HUES64 (cell line): ENCODE results near the gene SPACA4.

Experiments used
- H3K27ac ChIP-seq: 2 replicates; pipeline ENCODE4 v1.7.0; 2013; ENCODE audit warnings: low read depth, low read length, inconsistent platforms
- H3K27me3 ChIP-seq: 2 replicates; pipeline ENCODE4 v1.6.1; 2013; ENCODE audit warnings: mild to moderate bottlenecking, low read length; ENCODE audit not compliant: insufficient read depth
- H3K36me3 ChIP-seq: 2 replicates; pipeline ENCODE4 v1.6.1; 2013; ENCODE audit warnings: mild to moderate bottlenecking, low read length; ENCODE audit not compliant: insufficient read depth
- H3K4me1 ChIP-seq: 2 replicates; pipeline ENCODE4 v1.6.1; 2013; ENCODE audit warnings: mild to moderate bottlenecking, low read length, moderate library complexity; ENCODE audit not compliant: insufficient read depth
- H3K4me3 ChIP-seq: 2 replicates; pipeline ENCODE4 v1.5.1; 2013; ENCODE audit warnings: mild to moderate bottlenecking, low read length, moderate library complexity
- H3K9ac ChIP-seq: 2 replicates; pipeline ENCODE4 v1.6.1; 2013; ENCODE audit warnings: mild to moderate bottlenecking, low read depth, low read length
- H3K9me3 ChIP-seq: 2 replicates; pipeline ENCODE4 v1.6.1; 2013; ENCODE audit warnings: low read depth, low read length; ENCODE audit not compliant: insufficient read depth
- WGBS: fragments of 150-250, 120-280 bp; methylation state at CpG from one replicate; pipeline ENCODE4 v1.1.7; 2013; ENCODE audit warnings: missing lambda C conversion rate; 5-methylcytosine and 5-hydroxymethylcytosine counted together

The SPACA4 gene

GRCh38 chr19:48644839-48645619 is 38.5 kb downstream of the SPACA4 start:
- WGBS = 1% methylated on average over 23 of the region's 25 CpGs
- Histone ChIP-seq H3K9me3 (no peaks in the 10 kb centered on the region), H3K27ac (peak overlapping the region; percentile 96), H3K4me3 (peak overlapping the region; percentile 67), H3K4me1 (peaks cover 7% of the 10 kb centered on the region; the same call in 1 of the 2 replicates), H3K27me3 (no peaks in the 10 kb centered on the region), H3K9ac (peak overlapping the region; percentile 17; the same call in 1 of the 2 replicates), H3K36me3 (no peaks in the 10 kb centered on the region)

- H3K27ac ChIP-seq = peak overlapping the region; percentile 96
- H3K4me3 ChIP-seq = peak overlapping the region; percentile 67
- H3K4me1 ChIP-seq = peaks cover 6% of the 10 kb centered on the region; the same call in 1 of the 2 replicates
- H3K27me3 ChIP-seq = no peaks in the 10 kb centered on the region
- H3K36me3 ChIP-seq = no peaks in the 10 kb centered on the region
- H3K9me3 ChIP-seq = no peaks in the 10 kb centered on the region
- H3K9ac ChIP-seq = peak overlapping the region; percentile 17
- WGBS = under 1% methylated on average over 6 of the region's 6 CpGs
Observed at GRCh38 chr19:48645620-48646000, 39.1 kb downstream of the SPACA4 start.

GRCh38 chr19:48646001-48646721 is 39.6 kb downstream of the SPACA4 start, which contains the start of gene CA11:
Gene CA11 (minus strand): TSS chr19:48646187. CDS start chr19:48645632, 555 bp downstream.
- Histone ChIP-seq H3K9me3 (no peaks in the 10 kb centered on the region), H3K4me1 (peaks cover 6% of the 10 kb centered on the region; the same call in 1 of the 2 replicates), H3K27me3 (no peaks in the 10 kb centered on the region), H3K36me3 (no peaks in the 10 kb centered on the region), H3K9ac (peak within 1 kb of the TSS; percentile 17), H3K27ac (peak within 1 kb of the TSS; percentile 96), H3K4me3 (peak within 1 kb of the TSS; percentile 67)
- WGBS = under 1% methylated on average over 32 of the region's 33 CpGs

- H3K9me3 ChIP-seq = no peaks in the 10 kb centered on the region
- H3K27ac ChIP-seq = peak overlapping the region; percentile 96; the same call in 1 of the 2 replicates
- no peaks in the 10 kb centered on the region for H3K36me3 ChIP-seq
- H3K27me3 ChIP-seq = no peaks in the 10 kb centered on the region
- WGBS = 23% methylated on average over 8 of the region's 10 CpGs
- peak overlapping the region; percentile 67 for H3K4me3 ChIP-seq
- H3K4me1 ChIP-seq = peaks cover 6% of the 10 kb centered on the region; the same call in 1 of the 2 replicates
- H3K9ac ChIP-seq = no peak overlapping the region
Observed at GRCh38 chr19:48646722-48647216, 40.2 kb downstream of the SPACA4 start.

- Histone ChIP-seq H3K27me3 (no peaks in the 10 kb centered on the region), H3K9ac (no peak overlapping the region), H3K9me3 (no peaks in the 10 kb centered on the region), H3K4me3 (no peak overlapping the region), H3K36me3 (no peaks in the 10 kb centered on the region), H3K4me1 (peaks cover 6% of the 10 kb centered on the region; the same call in 1 of the 2 replicates), H3K27ac (no peak overlapping the region)
- 95% methylated on average over 2 of the region's 2 CpGs for WGBS
Observed at GRCh38 chr19:48648134-48648533, 41.6 kb downstream of the SPACA4 start.

GRCh38 chr19:48650974-48651682 is 44.6 kb downstream of the SPACA4 start:
- H3K4me1 ChIP-seq = peaks cover 4% of the 10 kb centered on the region; the same call in 1 of the 2 replicates

GRCh38 chr19:48651683-48652048 is 45.1 kb downstream of the SPACA4 start:
- H3K36me3 ChIP-seq = no peaks in the 10 kb centered on the region
- no peak overlapping the region for H3K9ac ChIP-seq
- H3K27ac ChIP-seq = no peak overlapping the region
- no peaks in the 10 kb centered on the region for H3K9me3 ChIP-seq
- H3K27me3 ChIP-seq = no peaks in the 10 kb centered on the region
- WGBS = 74% methylated on average over 5 of the region's 5 CpGs
- H3K4me1 ChIP-seq = peaks cover 4% of the 10 kb centered on the region; the same call in 1 of the 2 replicates
- no peak overlapping the region for H3K4me3 ChIP-seq

More at GRCh38 chr19:48650974-48651682, 44.6 kb downstream of the SPACA4 start:
- 93% methylated on average over 10 of the region's 12 CpGs for WGBS
- Histone ChIP-seq H3K36me3 (no peaks in the 10 kb centered on the region), H3K27ac (no peak overlapping the region), H3K27me3 (no peaks in the 10 kb centered on the region), H3K9ac (no peak overlapping the region), H3K9me3 (no peaks in the 10 kb centered on the region), H3K4me3 (no peak overlapping the region)

GRCh38 chr19:48654299-48655059 is 47.9 kb downstream of the SPACA4 start:
- Histone ChIP-seq H3K36me3 (no peaks in the 10 kb centered on the region), H3K4me1 (peaks cover 7% of the 10 kb centered on the region; the same call in 1 of the 2 replicates), H3K27me3 (no peaks in the 10 kb centered on the region), H3K9ac (peak overlapping the region; percentile 26; the same call in 1 of the 2 replicates), H3K9me3 (no peaks in the 10 kb centered on the region), H3K4me3 (no peak overlapping the region), H3K27ac (no peak overlapping the region)
- WGBS = 78% methylated on average over 11 of the region's 11 CpGs

GRCh38 chr19:48656840-48657474 is 50.4 kb downstream of the SPACA4 start:
- no peaks in the 10 kb centered on the region for H3K36me3 ChIP-seq
- 48% methylated on average over 16 of the region's 16 CpGs for WGBS
- no peak overlapping the region for H3K4me3 ChIP-seq
- no peak overlapping the region for H3K27ac ChIP-seq
- H3K4me1 ChIP-seq = peaks cover 7% of the 10 kb centered on the region; the same call in 1 of the 2 replicates
- no peaks in the 10 kb centered on the region for H3K27me3 ChIP-seq
- no peaks in the 10 kb centered on the region for H3K9me3 ChIP-seq
- H3K9ac ChIP-seq = no peak overlapping the region
